HUES48 (cell line): ENCODE measurements around the gene CCDC167.

Experiments used
- H3K27ac ChIP-seq: one replicate; pipeline ENCODE4 v1.7.0; 2013; ENCODE audit warnings: low read depth, low read length, inconsistent platforms
- H3K27me3 ChIP-seq: 2 replicates; pipeline ENCODE4 v1.6.1; 2013; ENCODE audit warnings: mild to moderate bottlenecking, low read length; ENCODE audit not compliant: control insufficient read depth, insufficient read depth
- H3K36me3 ChIP-seq: 2 replicates; pipeline ENCODE4 v1.6.1; 2013; ENCODE audit warnings: low read length; ENCODE audit not compliant: control insufficient read depth, insufficient read depth
- H3K4me1 ChIP-seq: 2 replicates; pipeline ENCODE4 v1.6.1; 2013; ENCODE audit warnings: mild to moderate bottlenecking, low read length; ENCODE audit not compliant: control insufficient read depth, insufficient read depth
- H3K4me3 ChIP-seq: 2 replicates; pipeline ENCODE4 v1.5.1; 2013; ENCODE audit warnings: mild to moderate bottlenecking, low read depth, low read length
- H3K9ac ChIP-seq: 2 replicates; pipeline ENCODE4 v1.6.1; 2013; ENCODE audit warnings: mild to moderate bottlenecking, low read depth, low read length, moderate library complexity
- H3K9me3 ChIP-seq: 2 replicates; pipeline ENCODE4 v1.6.1; 2013; ENCODE audit warnings: low read length; ENCODE audit not compliant: control insufficient read depth, insufficient read depth

The CCDC167 gene

DNA sequence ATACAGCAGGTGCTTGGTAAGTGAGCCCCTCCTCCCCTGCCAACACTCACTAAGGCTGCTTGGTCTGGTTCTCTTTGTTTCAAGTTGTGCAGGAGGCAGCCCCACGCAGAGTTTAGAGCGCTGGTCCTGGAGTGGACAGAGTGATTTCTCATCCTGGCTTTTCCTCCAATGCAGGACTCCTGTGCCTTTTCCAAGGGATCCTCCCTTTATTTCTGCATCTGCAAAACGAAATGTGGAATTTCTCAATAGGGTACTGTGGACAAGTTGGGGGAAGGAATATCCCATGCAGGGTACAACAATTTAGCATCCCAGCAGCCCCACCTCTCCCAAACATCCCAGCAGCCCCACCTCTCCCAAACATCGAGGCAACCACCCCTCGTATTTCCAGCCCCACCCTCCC, 30.6 kb upstream of the CCDC167 start:
- Histone ChIP-seq H3K4me3 (no peak overlapping the region), H3K9ac (no peak overlapping the region), H3K27me3 (peaks cover 37% of the 10 kb centered on the region), H3K4me1 (0 out of 2 replicates have a peak, but pooled peaks cover 5% of the 10 kb centered on the region), H3K36me3 (no peaks in the 10 kb centered on the region), H3K27ac (no peak overlapping the region), H3K9me3 (no peaks in the 10 kb centered on the region)

DNA sequence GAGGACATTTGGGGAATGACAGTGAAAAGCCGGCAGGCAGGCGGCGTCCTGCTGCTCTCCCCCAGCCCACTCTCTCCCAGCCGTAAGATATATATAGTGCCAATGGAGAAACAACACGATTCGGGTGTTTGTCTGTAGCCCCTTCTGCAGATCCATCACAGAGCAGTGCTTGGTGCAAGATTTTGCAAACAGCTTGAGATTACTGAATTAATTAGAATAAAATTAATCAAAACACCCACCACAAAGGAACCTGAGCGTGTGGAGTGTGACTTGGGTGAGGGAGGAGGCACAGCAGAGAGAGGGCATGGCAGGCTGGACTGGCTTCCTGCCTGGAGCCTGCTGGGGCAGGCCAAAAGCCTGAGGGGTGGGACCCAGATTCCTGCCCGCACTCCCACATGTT, 28.8 kb upstream of the CCDC167 start:
- Histone ChIP-seq H3K27me3 (peaks cover 20% of the 10 kb centered on the region), H3K36me3 (no peaks in the 10 kb centered on the region), H3K9ac (no peak overlapping the region)

DNA sequence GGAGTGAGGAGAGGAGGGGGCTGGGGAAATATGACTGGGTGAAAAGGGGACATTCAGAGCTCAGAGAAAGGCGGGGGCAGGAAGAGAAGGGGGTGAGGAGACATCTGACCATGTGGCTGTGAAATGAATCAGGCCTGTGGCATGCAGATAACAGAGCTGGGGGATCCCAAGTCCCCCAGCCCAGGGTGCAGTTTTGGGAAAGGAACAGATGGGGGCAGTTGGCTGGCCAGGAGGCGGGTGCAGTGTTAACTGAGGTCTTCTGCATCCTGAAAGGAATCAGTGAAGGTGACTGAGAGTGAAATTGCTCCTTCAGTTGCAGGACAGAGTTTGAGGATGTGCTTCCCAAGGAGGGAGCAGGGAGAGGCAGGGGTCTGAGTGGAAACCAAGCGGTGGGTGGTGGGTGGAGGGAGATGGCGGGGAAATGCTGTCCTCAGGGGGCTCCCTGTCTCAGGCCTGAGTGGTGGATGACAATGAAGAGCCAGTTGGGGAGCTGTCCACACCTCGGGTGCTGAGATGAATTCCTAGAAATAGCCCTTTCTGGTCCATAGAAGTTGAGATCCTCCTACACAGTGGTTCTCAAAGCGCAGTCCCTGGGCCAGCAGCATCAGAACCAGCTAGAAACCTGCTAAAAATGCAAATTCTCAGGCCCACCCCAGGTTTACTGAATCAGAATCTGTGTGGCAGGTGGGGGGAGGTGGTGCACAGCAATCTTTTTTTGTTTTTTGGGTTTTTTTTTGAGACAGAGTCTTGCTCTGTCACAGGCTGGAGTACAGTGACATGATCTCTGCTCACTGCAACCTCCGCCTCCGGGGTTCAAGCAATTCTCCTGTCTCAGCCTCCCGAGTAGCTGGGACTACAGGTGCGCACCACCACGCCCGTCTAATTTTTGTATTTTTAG, 26.0 kb upstream of the CCDC167 start:
- Histone ChIP-seq H3K4me3 (no peak overlapping the region), H3K27me3 (0 out of 2 replicates have a peak, but pooled peaks cover 7% of the 10 kb centered on the region), H3K4me1 (no peaks in the 10 kb centered on the region), H3K9me3 (no peaks in the 10 kb centered on the region), H3K27ac (no peak overlapping the region), H3K9ac (no peak overlapping the region), H3K36me3 (no peaks in the 10 kb centered on the region)

More for the DNA sequence above, 28.8 kb upstream of the CCDC167 start:
- Histone ChIP-seq H3K4me1 (no peaks in the 10 kb centered on the region), H3K9me3 (no peaks in the 10 kb centered on the region), H3K27ac (no peak overlapping the region), H3K4me3 (no peak overlapping the region)

DNA sequence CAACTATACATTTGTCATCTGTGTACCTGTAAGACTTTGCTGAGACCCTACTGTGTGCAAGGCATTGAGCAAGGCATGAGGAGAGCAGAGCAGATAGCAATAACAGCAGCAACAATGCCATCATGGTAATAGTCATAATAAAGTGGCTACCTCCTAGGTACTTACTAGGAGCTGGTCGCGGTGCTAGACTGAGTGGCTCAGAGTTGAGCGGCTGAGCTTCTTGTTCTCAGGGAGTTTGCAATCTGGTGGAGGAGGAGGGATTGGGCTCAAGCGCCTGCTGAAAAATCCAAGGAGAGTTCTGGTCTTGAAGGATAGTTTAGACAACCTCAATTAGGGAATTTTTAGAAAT, 25.3 kb upstream of the CCDC167 start:
- Histone ChIP-seq H3K27ac (no peak overlapping the region), H3K4me3 (no peak overlapping the region), H3K27me3 (0 out of 2 replicates have a peak, but pooled peaks cover 5% of the 10 kb centered on the region), H3K9me3 (no peaks in the 10 kb centered on the region), H3K36me3 (no peaks in the 10 kb centered on the region), H3K9ac (no peak overlapping the region), H3K4me1 (no peaks in the 10 kb centered on the region)

DNA sequence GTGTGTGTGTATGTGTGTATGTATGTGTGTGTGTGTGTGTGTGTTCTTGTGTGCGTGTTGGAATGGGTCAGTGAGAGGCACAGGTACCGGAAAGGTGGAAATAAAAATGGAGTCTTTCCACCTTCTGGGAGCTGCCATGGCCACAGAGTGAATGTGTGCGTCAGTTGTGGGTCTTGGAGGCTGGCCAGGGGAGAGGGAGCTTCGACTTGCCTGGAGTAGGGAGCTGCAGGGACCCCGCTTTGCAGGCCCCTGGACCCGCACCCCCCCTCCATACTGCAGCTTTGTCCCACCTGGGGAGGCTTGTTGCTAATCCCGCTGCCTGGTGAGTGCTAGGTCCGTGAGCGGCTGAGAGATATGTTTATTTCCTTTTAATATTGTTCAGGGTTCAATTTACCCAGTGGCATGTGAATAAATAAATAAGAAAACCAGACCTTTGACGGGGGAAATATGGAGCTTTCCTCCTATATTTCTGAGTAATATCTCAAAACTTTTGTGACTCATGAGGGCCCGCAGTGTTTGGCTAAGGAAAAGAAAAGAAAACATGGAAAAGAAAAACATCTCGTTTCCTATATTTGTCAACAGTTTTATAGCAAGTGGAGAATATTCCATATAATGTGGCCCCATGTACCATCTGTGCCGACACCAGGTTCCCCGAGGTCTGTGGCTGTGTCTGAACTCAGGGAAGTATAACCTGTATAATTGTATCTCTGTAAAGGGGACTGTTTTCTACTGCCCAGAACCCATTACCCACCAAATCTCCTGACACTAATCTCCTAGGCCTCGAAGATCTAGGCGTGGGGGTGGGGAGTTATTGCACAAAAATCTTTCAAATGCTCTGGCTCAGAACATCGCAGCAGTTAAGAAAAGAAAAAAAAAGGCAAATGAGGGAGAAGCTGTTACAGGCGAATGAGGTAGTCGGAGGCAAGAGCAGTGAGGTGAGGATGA, 24.6 kb upstream of the CCDC167 start:
- Histone ChIP-seq H3K27me3 (0 out of 2 replicates have a peak, but pooled peaks cover 3% of the 10 kb centered on the region), H3K4me1 (no peaks in the 10 kb centered on the region), H3K9ac (no peak overlapping the region), H3K4me3 (no peak overlapping the region), H3K27ac (no peak overlapping the region), H3K36me3 (no peaks in the 10 kb centered on the region), H3K9me3 (no peaks in the 10 kb centered on the region)

DNA sequence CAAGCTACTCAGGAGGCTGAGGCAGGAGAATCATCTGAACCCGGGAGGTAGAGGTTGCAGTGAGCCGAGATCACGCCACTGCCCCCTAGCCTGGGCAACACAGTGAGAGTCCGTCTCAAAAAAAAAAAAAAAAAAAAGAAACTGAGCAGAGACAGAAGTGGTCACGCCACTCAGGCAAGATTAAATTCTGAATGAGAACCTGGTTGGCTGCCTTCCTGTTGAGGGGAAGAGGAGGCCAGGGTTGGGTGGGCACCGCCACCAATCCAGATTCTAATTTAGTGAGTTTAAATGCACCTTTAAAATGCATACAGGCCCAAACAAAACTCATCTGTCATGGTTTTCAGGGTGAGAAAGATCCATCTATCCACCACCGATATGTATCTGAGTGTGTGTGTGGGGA, 23.7 kb upstream of the CCDC167 start:
- no peaks in the 10 kb centered on the region for H3K4me1 ChIP-seq
- no peak overlapping the region for H3K4me3 ChIP-seq
- H3K9ac ChIP-seq, result no peak overlapping the region
- no peaks in the 10 kb centered on the region for H3K9me3 ChIP-seq
- H3K27ac ChIP-seq, result no peak overlapping the region
- peaks cover 1% of the 10 kb centered on the region; the same call in 1 of the 2 replicates for H3K27me3 ChIP-seq
- H3K36me3 ChIP-seq, result no peaks in the 10 kb centered on the region

DNA sequence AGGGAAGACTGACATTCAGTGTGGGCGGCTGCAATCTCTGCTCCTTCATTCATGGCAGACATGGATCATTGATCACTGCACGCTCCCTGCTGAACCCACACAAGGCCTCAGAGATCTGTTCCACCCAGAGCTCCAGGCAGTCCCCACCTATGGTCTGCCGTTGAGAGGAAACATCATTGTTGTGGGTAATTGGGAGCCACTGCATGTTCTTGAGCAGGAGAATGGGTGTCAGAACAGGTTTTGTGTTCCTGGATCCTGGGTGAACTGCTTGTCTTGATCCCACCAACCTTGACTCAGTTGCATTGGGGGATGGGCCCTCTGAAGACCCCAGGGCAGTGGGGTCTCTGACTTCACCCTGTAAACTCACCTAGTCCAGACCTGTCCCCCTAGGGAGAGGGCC, 23.1 kb upstream of the CCDC167 start:
- no peaks in the 10 kb centered on the region for H3K4me1 ChIP-seq
- no peak overlapping the region for H3K27ac ChIP-seq
- no peak overlapping the region for H3K9ac ChIP-seq
- H3K27me3 ChIP-seq, result no peaks in the 10 kb centered on the region; the same call in 1 of the 2 replicates
- no peaks in the 10 kb centered on the region for H3K36me3 ChIP-seq
- no peak overlapping the region for H3K4me3 ChIP-seq
- H3K9me3 ChIP-seq, result no peaks in the 10 kb centered on the region

DNA sequence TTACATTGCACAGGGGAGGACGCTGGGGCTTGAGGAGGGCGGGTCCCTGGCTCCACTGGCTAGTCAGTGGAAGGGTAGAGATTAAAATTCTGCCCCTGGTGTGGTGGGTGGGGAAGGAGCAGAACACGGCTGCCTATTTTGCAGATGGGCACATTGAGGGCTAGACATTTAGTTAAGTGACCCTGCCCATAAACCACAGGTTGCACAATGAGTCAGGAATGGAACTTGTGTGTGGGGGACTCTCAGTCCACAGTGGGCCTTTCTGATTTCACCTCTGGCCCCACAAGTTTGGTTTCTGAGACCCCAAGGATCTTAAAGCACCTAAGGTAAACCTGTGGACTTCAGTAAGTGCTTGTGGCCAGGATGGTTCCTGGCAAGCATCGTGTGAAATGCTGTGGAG, 22.0 kb upstream of the CCDC167 start:
- Histone ChIP-seq H3K4me1 (peaks cover 1% of the 10 kb centered on the region; the same call in 1 of the 2 replicates), H3K27ac (no peak overlapping the region), H3K9me3 (no peaks in the 10 kb centered on the region)

DNA sequence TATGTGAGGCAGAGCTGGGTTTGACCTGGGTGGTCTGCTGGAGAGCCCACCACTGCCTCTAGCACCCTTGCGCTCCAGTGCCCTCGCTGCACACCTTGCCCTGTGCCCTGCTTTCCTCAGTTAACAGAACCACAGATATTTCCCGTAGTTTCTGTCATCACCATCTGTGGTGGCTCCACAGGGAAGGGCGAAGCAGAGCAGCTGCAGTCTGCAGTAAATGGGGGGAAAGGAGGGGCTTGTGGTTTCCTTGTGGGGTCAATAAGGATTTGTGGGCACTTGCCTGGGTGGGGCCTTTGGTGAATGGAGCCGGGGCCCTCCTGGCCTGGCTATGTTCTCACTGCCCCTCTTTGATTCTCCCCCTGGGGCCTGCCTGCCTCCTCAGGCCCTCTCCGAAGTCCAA, 21.2 kb upstream of the CCDC167 start:
- no peak overlapping the region for H3K9ac ChIP-seq
- no peaks in the 10 kb centered on the region for H3K9me3 ChIP-seq
- peaks cover 9% of the 10 kb centered on the region for H3K4me1 ChIP-seq
- H3K36me3 ChIP-seq, result no peaks in the 10 kb centered on the region
- H3K27me3 ChIP-seq, result no peaks in the 10 kb centered on the region; the same call in 1 of the 2 replicates
- no peak overlapping the region for H3K4me3 ChIP-seq
- H3K27ac ChIP-seq, result no peak overlapping the region

More for the DNA sequence above, 22.0 kb upstream of the CCDC167 start:
- Histone ChIP-seq H3K36me3 (no peaks in the 10 kb centered on the region), H3K4me3 (no peak overlapping the region), H3K9ac (no peak overlapping the region), H3K27me3 (no peaks in the 10 kb centered on the region; the same call in 1 of the 2 replicates)

DNA sequence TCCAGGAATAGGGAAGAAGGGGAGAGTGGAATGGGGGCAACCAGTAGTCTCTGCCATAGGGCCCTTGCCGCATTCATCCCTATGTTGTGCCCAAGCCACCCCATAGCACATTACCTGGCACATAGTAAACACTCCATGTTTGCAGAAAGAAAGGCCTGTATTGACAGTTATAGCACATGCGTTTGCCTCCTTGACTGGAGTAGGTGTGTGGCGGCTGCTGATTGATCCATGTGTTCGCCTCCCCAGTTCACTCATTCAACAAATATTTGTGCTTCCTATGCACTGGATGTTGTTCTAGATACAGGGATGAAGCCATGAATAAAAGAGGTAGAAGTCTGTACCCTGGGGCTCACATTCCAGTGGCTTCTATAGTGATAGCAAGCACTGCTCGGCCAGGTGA, 19.8 kb upstream of the CCDC167 start:
- Histone ChIP-seq H3K36me3 (no peaks in the 10 kb centered on the region), H3K27me3 (peaks cover 3% of the 10 kb centered on the region; the same call in 1 of the 2 replicates), H3K4me3 (no peak overlapping the region), H3K9me3 (no peaks in the 10 kb centered on the region), H3K9ac (no peak overlapping the region), H3K27ac (no peak overlapping the region), H3K4me1 (peaks cover 20% of the 10 kb centered on the region)
